Measurements from ENCODE around the gene PRM1.
"Not testable (repeated sequence)": the region's sequence is repeated elsewhere in the genome, so short reads cannot be mapped to it uniquely, and the experiment has no call there.

The PRM1 gene

GRCh38 chr16:11296706-11297491, 15.8 kb upstream of the PRM1 start:
- DNase-seq: no peak

- no peak for DNase-seq
Observed at GRCh38 chr16:11296351-11296705, 15.2 kb upstream of the PRM1 start.

- DNase-seq: no peak
Observed at GRCh38 chr16:11295672-11296071, 14.5 kb upstream of the PRM1 start.

- no peak for DNase-seq
Observed at GRCh38 chr16:11292076-11292748, 11.1 kb upstream of the PRM1 start.

- no peak for DNase-seq
Observed at GRCh38 chr16:11291091-11291703, 10.1 kb upstream of the PRM1 start.

GRCh38 chr16:11290102-11290893, 9.2 kb upstream of the PRM1 start:
- no peak for DNase-seq

- DNase-seq: not testable (repeated sequence)
Observed at GRCh38 chr16:11289696-11290095, 8.6 kb upstream of the PRM1 start.

GRCh38 chr16:11289202-11289601, 8.1 kb upstream of the PRM1 start:
- no peak for DNase-seq

- DNase-seq: no peak
Observed at GRCh38 chr16:11285842-11286241, 4.7 kb upstream of the PRM1 start.

GRCh38 chr16:11283820-11284248, 2.7 kb upstream of the PRM1 start:
- DNase-seq: no peak

GRCh38 chr16:11278681-11279628, 2.2 kb downstream of the PRM1 start:
- no peak for DNase-seq

- DNase-seq: no peak
Observed at GRCh38 chr16:11277607-11278337, 3.4 kb downstream of the PRM1 start.

- no peak for DNase-seq
Observed at GRCh38 chr16:11276896-11277593, 4.1 kb downstream of the PRM1 start.

GRCh38 chr16:11276143-11276895, 4.8 kb downstream of the PRM1 start, which contains the start of gene PRM2:
TSS of gene PRM2 (minus strand) at chr16:11276480. CDS start at chr16:11276370, 110 bp downstream.
- DNase-seq: no peak

- DNase-seq: no peak
Observed at GRCh38 chr16:11274964-11275363, 6.2 kb downstream of the PRM1 start.

- no peak for DNase-seq
Observed at GRCh38 chr16:11273721-11274324, 7.3 kb downstream of the PRM1 start.

- no peak for DNase-seq
Observed at GRCh38 chr16:11272921-11273720, 8.0 kb downstream of the PRM1 start, which contains the start of gene PRM3. TSS of gene PRM3 (minus strand) at chr16:11273629. CDS start at chr16:11273595, 34 bp downstream.

- DNase-seq: no peak
Observed at GRCh38 chr16:11272484-11272883, 8.6 kb downstream of the PRM1 start.

Measured in activated CD4-positive, alpha-beta T cell treated with anti-CD3 and anti-CD28 coated beads for 1 hour (primary cell).